GM19240 (cell line): ENCODE measurements around the gene ATP8A1.

Source experiments
- DNase-seq: peaks from one replicate; pipeline ENCODE4 v3.0.0; 2011; ENCODE audit warnings: low spot score; ENCODE audit not compliant: insufficient read length

The ATP8A1 gene

DNA sequence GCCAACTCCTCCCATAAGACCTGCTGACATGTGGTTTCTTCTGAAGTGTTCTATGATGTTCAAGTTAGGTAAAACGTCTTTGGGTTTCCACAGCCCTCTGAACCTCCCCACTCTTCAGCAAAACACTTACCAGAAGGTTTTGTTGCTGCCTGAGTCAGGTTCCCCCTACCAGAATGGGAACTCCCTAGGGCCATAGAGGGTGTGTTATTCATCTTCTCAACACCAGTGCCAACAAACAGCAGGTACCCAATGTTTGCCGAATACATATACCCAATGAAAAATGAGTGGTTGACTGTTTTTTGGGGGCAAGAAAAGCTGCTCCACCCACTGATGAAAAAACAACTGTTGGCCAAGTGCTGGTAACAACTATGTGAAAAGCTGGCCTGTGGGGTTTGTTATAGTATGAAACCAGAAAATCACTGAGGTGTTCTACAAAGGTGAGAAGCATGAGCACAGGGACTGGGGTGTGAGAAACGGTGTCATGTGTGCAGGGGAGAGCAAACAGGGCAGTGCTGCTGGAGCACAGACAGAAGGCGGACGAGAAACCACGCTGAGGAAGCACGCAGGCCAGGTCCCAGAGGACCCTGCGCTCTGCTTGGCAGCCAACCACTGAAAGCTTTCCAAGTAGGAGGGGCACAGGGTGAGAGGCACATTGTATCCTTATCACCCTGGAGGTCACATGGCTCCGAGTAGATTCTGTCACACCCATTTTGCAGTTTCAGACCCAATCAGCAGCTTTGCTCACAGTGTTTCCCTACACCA, 28.8 kb downstream of the ATP8A1 start:
- no peak for DNase-seq

GRCh38 chr4:42626629-42627146, 30.2 kb downstream of the ATP8A1 start:
- no peak for DNase-seq

DNA sequence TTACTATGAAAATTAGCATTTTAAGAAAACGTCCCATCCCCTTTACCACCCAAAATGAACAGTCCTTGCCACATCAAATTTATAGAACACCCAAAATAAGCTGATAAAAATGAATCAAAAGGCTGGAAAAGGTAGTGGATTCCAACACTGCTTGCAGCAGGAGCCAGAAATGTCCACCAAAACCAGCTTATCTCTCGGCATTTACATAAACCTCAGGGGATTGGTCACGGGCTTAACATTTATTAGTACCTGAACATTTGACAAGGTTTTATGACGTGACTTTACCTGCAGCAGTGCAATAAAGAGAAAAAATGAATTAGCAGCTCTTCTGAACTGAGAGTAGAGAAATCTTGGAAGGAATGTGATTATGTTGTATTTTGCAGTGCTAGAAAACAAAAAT, 31.6 kb downstream of the ATP8A1 start:
- no peak for DNase-seq

- no peak for DNase-seq
Observed at GRCh38 chr4:42624551-42624950, 32.4 kb downstream of the ATP8A1 start.

DNA sequence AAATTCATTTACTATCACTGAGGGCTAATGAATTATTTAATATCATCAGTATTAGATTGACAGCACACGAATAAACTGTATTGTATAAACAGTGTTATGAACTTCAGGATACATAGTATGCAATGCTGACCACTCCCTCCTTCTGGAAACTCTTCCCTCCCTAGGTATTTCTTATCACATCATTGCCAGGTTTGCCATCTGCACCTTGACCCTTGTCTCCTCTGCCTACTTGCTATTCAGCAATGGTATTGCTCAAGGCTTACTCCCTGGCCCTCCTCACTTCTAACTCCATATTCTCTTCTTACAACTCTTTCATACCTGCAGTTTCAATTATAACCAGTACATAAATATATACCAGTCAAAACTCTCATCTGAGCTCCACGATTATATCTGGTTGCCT, 38.9 kb downstream of the ATP8A1 start:
- no peak for DNase-seq

DNA sequence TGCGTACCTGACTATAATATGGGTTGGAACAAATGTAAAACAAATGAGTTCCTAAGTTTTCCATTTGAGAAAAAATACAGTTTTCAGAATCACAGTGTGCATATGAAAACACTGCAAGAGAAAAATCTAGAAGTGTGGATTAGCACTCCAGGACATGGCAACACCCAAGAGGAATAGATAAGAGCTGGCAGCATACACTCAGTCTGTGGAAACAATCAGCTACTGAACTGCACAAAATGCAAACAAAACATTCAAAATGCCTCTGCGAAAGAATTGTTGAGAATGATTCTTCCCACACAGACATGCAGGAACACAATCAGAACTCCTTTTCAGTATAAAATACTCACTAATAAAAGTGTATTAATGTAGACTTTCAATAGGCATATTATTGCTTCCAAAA, 39.9 kb downstream of the ATP8A1 start:
- no peak for DNase-seq

DNA sequence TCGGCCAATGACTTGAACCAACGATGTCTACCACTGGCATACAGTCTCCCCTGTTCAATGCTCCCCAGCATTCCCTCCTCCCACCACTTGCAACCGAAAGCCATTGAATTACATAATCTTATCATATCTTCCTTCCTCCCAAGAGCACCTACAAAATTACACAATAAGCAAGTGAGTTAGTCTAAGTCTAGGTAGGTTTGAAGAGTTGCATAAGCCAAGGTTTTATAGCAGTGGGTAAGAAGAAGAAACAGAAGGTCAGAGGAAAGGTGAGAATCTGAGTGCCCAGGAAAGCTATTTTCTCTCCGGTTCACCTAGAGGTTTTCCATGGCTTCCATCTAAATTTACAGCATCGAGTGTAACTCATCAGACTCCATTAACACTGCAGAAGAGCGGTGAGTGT, 40.3 kb downstream of the ATP8A1 start:
- no peak for DNase-seq

GRCh38 chr4:42615131-42615763, 41.7 kb downstream of the ATP8A1 start:
- no peak for DNase-seq

GRCh38 chr4:42612898-42613297, 44.0 kb downstream of the ATP8A1 start:
- DNase-seq: no peak

- DNase-seq: no peak
Observed at GRCh38 chr4:42610941-42611340, 46.0 kb downstream of the ATP8A1 start.

- no peak for DNase-seq
Observed at GRCh38 chr4:42609051-42609450, 47.9 kb downstream of the ATP8A1 start.

DNA sequence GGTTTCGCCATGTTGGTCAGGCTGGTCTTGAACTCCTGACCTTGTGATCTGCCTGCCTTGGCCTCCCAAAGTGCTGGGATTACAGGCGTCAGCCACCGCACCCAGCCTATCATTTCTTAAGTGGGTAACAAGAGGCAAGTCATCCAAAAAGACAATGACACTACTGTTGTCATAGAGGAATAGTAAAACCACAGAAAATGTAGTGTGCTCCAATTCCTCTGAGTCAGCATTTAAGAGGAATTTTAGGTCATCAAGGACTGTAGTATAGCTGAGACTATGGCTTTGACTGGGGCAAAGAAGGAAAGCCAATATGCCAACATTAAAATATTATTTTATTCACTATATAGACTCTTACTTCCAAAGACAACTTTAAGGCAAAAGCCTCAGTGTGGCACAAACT, 48.4 kb downstream of the ATP8A1 start:
- DNase-seq: no peak

DNA sequence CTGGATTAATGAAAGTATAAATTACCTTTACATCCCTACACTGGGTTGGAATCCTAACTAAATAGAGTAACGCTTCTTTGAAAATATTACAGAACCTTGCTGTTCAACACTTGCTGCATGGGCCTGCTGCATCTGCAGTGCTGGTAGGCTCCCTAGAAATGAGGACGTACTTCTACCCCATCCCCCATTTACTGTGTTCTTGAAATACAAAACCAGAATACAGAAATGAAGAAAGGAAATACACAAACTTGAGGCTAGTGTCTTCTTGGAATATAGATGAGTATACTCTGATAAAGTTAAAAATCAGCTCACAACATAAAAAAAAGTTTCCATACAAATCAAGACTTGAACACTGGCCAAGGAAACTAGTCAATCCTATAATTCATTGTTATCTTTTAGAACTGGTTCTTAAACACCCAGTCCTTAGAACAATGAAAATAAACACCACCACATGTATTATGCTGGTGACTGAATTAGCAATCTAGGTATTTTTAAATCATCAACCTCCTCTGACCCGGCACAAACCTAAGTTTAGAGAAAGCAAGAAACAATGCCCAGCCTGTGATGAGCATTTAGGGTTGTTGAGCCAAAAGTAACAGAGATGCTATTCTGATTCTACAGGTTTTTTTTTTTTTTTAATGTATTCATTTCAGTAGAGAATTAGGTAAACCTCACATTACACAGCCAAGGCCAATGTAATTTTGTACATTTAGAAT, 49.7 kb downstream of the ATP8A1 start:
- no peak for DNase-seq

DNA sequence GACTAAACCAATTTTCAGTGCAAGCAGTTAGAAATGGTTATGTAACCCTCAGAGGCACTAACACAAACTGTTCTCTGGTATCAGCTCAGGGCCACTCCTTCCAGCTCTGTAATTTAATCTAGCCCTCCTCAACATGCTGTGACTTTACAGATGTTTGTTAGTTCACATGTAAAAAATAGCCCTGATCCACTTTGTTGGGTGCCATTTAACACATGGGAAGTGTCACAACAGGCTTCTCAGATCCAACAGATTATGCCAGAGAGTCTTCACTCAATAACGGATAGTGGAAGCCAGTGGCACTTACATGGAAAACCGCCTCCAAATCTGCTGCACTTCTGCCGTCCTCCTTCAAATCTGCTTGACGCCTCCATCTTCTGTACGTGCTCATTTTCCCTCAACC, 51.6 kb downstream of the ATP8A1 start:
- DNase-seq: no peak

DNA sequence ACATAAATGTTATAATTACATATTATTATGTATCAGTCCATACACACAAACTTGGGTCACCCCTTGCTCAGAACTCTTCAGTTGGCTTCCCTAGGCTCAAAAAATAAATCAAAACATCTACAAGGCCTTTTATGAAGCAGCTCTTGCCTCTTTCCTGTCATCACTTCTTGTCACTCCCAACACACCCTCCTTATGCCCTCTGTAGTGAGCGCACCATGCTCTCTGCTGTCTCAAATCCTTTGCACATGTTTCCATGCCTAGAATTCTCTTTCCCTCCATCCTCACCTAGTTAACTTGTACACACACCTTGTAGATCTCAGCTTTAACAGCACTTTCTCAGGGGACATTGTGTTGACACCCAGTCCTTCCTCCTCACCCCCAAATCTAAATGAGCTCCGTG, 53.0 kb downstream of the ATP8A1 start:
- DNase-seq: no peak

- no peak for DNase-seq
Observed at GRCh38 chr4:42600578-42600977, 56.3 kb downstream of the ATP8A1 start.

- DNase-seq: no peak
Observed at GRCh38 chr4:42596918-42597317, 60.0 kb downstream of the ATP8A1 start.

DNA sequence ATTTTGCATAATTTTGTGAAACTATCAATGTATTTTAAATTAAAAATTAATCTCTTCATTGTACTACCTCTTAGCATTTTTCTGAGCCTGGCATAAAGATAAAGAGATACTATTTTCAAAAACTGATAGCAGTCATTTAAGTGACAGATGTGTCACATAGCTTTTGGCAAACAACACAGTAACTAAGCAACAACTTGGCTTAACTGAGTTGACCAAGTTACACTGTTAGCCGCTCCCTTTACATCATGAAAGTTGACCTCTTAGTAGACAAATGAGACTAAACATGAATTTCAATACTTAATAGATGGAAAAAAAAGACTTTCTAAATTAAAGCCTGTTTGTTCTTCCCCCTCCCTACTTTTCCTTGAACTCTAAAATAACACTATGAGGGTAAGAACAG, 62.0 kb downstream of the ATP8A1 start:
- no peak for DNase-seq

- no peak for DNase-seq
Observed at GRCh38 chr4:42588909-42589308, 68.0 kb downstream of the ATP8A1 start.

DNA sequence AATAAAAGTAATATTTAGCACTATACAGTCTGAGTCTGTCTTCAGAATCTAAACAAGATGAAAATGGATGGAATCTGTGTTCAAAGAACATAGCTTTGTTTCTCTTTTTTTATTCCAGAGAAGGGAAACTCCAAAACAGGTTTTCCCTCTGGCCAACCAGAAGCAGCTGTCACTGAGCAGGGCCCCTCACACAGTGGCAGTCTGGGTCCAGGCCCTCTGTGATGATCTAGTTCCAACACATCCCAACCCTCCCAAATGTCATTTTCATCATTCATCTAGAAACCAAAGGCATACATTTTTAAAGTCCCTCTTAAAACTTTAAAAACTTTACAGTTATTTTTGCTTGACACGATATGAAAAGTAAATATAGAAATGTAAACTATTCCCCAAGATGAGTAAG, 70.1 kb downstream of the ATP8A1 start:
- no peak for DNase-seq

DNA sequence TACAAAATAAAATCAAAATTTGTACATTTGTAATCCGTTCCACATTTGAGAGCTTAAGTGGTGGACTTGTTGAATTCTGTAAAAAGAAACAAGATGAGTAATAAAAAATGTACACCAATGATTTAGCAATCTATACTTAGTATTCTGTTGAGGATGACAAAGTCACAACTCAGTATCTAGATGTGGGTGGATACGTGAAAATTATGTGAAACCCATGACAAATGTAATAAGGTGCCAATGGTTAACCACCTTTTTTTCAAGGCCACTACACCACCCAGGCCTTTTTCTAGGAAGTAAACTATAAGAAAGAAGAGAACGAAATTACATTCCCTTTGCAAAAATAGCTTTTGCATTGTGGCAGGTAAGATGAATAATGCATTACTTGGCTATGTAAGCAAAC, 77.0 kb downstream of the ATP8A1 start:
- no peak for DNase-seq

DNA sequence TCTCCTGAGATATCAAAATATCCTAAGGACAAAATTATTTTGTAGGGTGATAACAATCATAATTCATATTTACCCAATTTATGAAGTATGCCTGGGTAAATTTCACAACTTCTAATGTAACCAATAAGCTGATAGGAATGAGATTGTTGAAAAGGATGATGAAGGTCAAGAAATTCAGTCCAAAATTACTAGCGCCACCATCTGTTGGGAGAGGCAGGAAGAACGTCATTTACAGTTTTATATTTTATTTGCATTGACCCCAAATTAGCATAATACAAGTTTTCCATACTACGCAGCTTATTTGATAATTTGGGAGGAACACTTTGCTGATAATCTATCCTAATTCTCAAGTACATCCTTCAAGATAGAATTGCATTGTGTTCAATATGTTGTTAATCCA, 78.7 kb downstream of the ATP8A1 start:
- no peak for DNase-seq
